PC-3 (cell line): ENCODE results near the gene ZNF3. TPM values are rescaled to one million over a fixed set of nuclear protein-coding genes. Genes with fewer than 3 reads are reported as not detected.

Source experiments
- ATAC-seq: fragments of 200-7000 bp; cut with Tn5 transposase; 2 replicates; pipeline ENCODE4 v1.9.1; 2020; ENCODE audit warnings: mild to moderate bottlenecking, moderate library complexity
- BruUV-seq: library from RNA; stranded (reverse); fragments of 400-500 nt; replicated peaks from 2 replicates; lab custom pipeline; 2021; lab: Mats Ljungman, UMichigan
- CTCF ChIA-PET: fragments of 300-600 bp; sonication (Branson Sonifier 250); formaldehyde crosslinking; loops from one replicate; lab custom pipeline; 2022; ENCODE audit warnings: antibody characterized with exemption; lab: Charles Lee
- POLR2A ChIA-PET: fragments of 300-600 bp; sonication (Branson Sonifier 250); formaldehyde crosslinking; loops from one replicate; lab custom pipeline; 2022; ENCODE audit warnings: antibody characterized with exemption; ENCODE audit not compliant: unreplicated experiment; lab: Charles Lee
- DNase-seq: peaks from one replicate; pipeline ENCODE4 v3.0.0-alpha.2; 2015
- H2AFZ ChIP-seq: fragments of 300-600 bp; sonication (generic); 2 replicates; pipeline ENCODE4 v1.6.0; 2016; ENCODE audit warnings: antibody characterized with exemption, low read length
- H3F3A ChIP-seq: fragments of 300-600 bp; sonication (generic); one replicate; pipeline ENCODE4 v1.6.0; 2017; ENCODE audit warnings: antibody characterized with exemption, low read length, control low read depth, mild to moderate bottlenecking; ENCODE audit not compliant: unreplicated experiment
- H3K27ac ChIP-seq: fragments of 300-600 bp; sonication (generic); 2 replicates; pipeline ENCODE4 v1.5.1; 2016; ENCODE audit warnings: mild to moderate bottlenecking, low read length
- H3K27me3 ChIP-seq: fragments of 300-600 bp; sonication (generic); 2 replicates; pipeline ENCODE4 v1.6.1; 2016; ENCODE audit warnings: low read length, mixed read lengths
- H3K36me3 ChIP-seq: fragments of 300-600 bp; sonication (generic); 2 replicates; pipeline ENCODE4 v1.6.1; 2016; ENCODE audit warnings: low read depth, mixed run types, low read length, mixed read lengths
- H3K4me1 ChIP-seq: fragments of 300-600 bp; sonication (generic); 2 replicates; pipeline ENCODE4 v1.5.1; 2016; ENCODE audit warnings: low read length; ENCODE audit not compliant: insufficient read depth
- H3K4me2 ChIP-seq: fragments of 300-600 bp; sonication (generic); 2 replicates; pipeline ENCODE4 v1.6.0; 2016; ENCODE audit warnings: low read length
- H3K4me3 ChIP-seq: fragments of 300-600 bp; sonication (generic); 2 replicates; pipeline ENCODE4 v1.5.1; 2016; ENCODE audit warnings: mild to moderate bottlenecking, low read length, mixed read lengths
- H3K79me2 ChIP-seq: fragments of 300-600 bp; sonication (generic); 2 replicates; pipeline ENCODE4 v1.6.1; 2017; ENCODE audit warnings: low read length, mixed read lengths
- H3K9ac ChIP-seq: fragments of 300-600 bp; sonication (generic); 2 replicates; pipeline ENCODE4 v1.6.0; 2016; ENCODE audit warnings: mild to moderate bottlenecking, low read length
- H3K9me2 ChIP-seq: fragments of 300-600 bp; sonication (generic); replicated peaks from 2 replicates; pipeline ENCODE4 v1.6.1; 2016; ENCODE audit warnings: mixed run types, low read length, mixed read lengths
- H3K9me3 ChIP-seq: fragments of 300-600 bp; sonication (generic); 2 replicates; pipeline ENCODE4 v1.6.1; 2016; ENCODE audit warnings: low read length, mixed read lengths
- H4K20me1 ChIP-seq: fragments of 300-600 bp; sonication (generic); 2 replicates; pipeline ENCODE4 v1.6.1; 2016; ENCODE audit warnings: low read length, mixed read lengths
- EZH2 ChIP-seq: fragments of 300-600 bp; sonication (generic); IDR thresholded peaks from one replicate; pipeline ENCODE4 v1.6.1; 2017; ENCODE audit warnings: antibody characterized with exemption, mild to moderate bottlenecking, low read length; ENCODE audit not compliant: unreplicated experiment
- EZH2phosphoT487 ChIP-seq: fragments of 300-600 bp; sonication (generic); IDR thresholded peaks from 2 replicates; pipeline ENCODE4 v1.6.1; 2018; ENCODE audit warnings: mild to moderate bottlenecking, antibody characterized with exemption, low read length, borderline replicate concordance
- intact Hi-C: fragments of 100-400 bp; cut with micrococcal nuclease; formaldehyde crosslinking; loops from 2 replicates; pipeline ENCODE4 v1.9.0; 2023
- total RNA-seq: library from RNA; depleted of rRNA; stranded (reverse); fragments of >200 nt; gene quantifications from 2 replicates; pipeline ENCODE4 v1.2.3, GENCODE V29; 2014
- TF ChIP-seq, protein P1 (sequence below): fragments of 300-600 bp; sonication (generic); conservative IDR thresholded peaks from 2 replicates; pipeline ENCODE4 v1.5.1; 2017; ENCODE audit warnings: antibody characterized with exemption, low read depth, mild to moderate bottlenecking, low read length

ZNF3 gene
- total RNA-seq, 1 experiment from 2014 or later, result 16.5 TPM

DNA sequence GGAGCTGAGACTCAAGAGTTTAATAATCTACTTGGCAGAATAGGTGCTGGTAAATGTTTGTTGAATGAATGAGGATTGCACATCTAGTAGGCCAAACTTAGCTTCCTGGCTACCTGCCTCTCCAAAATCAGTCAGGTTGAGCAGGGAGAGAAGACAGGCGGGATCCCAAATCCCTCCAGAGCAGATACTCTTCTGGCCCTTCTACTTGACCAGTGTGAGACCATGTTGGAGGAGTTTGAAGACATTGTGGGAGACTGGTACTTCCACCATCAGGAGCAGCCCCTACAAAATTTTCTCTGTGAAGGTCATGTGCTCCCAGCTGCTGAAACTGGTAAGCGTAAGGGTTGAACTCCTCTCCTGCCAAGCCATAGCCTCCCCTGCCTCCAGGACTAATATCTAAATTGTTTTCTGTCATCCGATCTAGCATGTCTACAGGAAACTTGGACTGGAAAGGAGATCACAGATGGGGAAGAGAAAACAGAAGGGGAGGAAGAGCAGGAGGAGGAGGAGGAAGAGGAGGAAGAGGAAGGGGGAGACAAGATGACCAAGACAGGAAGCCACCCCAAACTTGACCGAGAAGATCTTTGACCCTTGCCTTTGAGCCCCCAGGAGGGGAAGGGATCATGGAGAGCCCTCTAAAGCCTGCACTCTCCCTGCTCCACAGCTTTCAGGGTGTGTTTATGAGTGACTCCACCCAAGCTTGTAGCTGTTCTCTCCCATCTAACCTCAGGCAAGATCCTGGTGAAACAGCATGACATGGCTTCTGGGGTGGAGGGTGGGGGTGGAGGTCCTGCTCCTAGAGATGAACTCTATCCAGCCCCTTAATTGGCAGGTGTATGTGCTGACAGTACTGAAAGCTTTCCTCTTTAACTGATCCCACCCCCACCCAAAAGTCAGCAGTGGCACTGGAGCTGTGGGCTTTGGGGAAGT is 43.0 kb upstream of the ZNF3 start:
- TF ChIP-seq EZH2 (no peak), EZH2phosphoT487 (no peak)
- TF ChIP-seq, protein P1, sequence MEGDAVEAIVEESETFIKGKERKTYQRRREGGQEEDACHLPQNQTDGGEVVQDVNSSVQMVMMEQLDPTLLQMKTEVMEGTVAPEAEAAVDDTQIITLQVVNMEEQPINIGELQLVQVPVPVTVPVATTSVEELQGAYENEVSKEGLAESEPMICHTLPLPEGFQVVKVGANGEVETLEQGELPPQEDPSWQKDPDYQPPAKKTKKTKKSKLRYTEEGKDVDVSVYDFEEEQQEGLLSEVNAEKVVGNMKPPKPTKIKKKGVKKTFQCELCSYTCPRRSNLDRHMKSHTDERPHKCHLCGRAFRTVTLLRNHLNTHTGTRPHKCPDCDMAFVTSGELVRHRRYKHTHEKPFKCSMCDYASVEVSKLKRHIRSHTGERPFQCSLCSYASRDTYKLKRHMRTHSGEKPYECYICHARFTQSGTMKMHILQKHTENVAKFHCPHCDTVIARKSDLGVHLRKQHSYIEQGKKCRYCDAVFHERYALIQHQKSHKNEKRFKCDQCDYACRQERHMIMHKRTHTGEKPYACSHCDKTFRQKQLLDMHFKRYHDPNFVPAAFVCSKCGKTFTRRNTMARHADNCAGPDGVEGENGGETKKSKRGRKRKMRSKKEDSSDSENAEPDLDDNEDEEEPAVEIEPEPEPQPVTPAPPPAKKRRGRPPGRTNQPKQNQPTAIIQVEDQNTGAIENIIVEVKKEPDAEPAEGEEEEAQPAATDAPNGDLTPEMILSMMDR, result no peak
- Histone ChIP-seq H2AFZ (no peak overlapping the region), H3K4me1 (peaks cover 12% of the 10 kb centered on the region; the same call in 1 of the 2 replicates), H3K27me3 (no peaks in the 10 kb centered on the region), H3K9me3 (no peaks in the 10 kb centered on the region), H3K27ac (no peak overlapping the region), H4K20me1 (no peaks in the 10 kb centered on the region), H3K4me3 (no peak overlapping the region), H3K9me2 (no peaks in the 10 kb centered on the region), H3F3A (no peaks in the 10 kb centered on the region), H3K9ac (no peak overlapping the region), H3K4me2 (no peak overlapping the region), H3K79me2 (0 out of 2 replicates have a peak, but pooled peaks cover 10% of the 10 kb centered on the region), H3K36me3 (no peaks in the 10 kb centered on the region)
- DNase-seq (no peak), ATAC-seq (no peak)
- intact Hi-C loops, result loop anchor here (5.0 kb wide), 1 partner anchor 42 kb away; the partner anchor contains the start of gene ZNF3
- ChIA-PET POLR2A (no interaction called here), CTCF (no interaction called here)
- no TSS peak for BruUV-seq

DNA sequence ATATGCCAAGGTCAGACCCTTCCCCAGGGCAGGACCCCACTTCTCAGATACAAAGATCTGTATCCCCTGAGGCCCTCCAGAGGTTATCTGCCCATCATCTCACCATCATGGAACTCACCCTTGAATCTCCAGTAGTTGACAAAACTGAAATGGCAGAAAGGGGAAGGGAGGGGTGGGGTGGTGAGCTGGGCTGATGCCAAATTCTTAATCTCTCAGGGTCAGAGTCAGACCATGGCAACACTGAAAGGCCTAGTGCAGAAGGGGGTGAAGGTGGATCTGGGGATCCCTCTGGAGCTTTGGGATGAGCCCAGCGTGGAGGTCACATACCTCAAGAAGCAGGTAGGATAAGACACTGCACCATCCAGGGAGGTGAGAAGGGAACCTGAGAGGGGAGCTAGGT is 41.0 kb upstream of the ZNF3 start:
- H3K4me1 ChIP-seq, result peaks cover 13% of the 10 kb centered on the region; the same call in 1 of the 2 replicates
- BruUV-seq, result no TSS peak
- no peaks in the 10 kb centered on the region for H3F3A ChIP-seq
- no peaks in the 10 kb centered on the region for H3K9me2 ChIP-seq
- peaks cover 21% of the 10 kb centered on the region for H3K79me2 ChIP-seq
- DNase-seq (no peak), ATAC-seq (no peak)
- H3K27ac ChIP-seq, result no peak overlapping the region
- H3K27me3 ChIP-seq, result no peaks in the 10 kb centered on the region
- no peak overlapping the region for H3K4me3 ChIP-seq
- H3K9ac ChIP-seq, result no peak overlapping the region
- POLR2A ChIA-PET, result no interaction called here
- H4K20me1 ChIP-seq, result no peaks in the 10 kb centered on the region
- intact Hi-C loops, result no loop called here
- CTCF ChIA-PET, result no interaction called here
- TF ChIP-seq, protein P1, result no peak
- TF ChIP-seq EZH2 (no peak), EZH2phosphoT487 (no peak)
- no peak overlapping the region for H3K4me2 ChIP-seq
- H3K36me3 ChIP-seq, result no peaks in the 10 kb centered on the region
- H3K9me3 ChIP-seq, result no peaks in the 10 kb centered on the region
- no peak overlapping the region for H2AFZ ChIP-seq

DNA sequence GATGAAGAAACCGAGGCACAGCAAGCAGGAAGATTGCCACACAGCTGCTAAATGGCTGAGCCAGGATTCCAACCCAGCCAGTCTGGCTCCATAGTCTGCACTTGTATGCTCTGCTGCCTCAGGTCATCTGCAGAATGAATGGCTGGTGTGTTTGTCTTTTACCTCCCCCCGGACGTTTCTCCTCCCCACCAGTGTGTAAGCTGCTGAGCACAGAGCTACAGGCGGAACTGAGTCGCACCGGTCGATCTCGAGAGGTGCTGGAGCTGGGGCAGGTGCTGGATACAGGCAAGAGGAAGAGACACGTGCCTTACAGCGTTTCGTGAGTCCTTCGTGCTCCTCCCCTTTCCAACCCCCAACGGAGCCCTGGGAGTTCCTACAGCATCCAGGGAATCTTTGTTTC is 40.5 kb upstream of the ZNF3 start:
- H3F3A ChIP-seq, result no peaks in the 10 kb centered on the region
- H3K4me3 ChIP-seq, result no peak overlapping the region
- no peaks in the 10 kb centered on the region for H3K9me3 ChIP-seq
- no peak overlapping the region for H3K27ac ChIP-seq
- H3K4me1 ChIP-seq, result peaks cover 13% of the 10 kb centered on the region; the same call in 1 of the 2 replicates
- no peaks in the 10 kb centered on the region for H3K9me2 ChIP-seq
- H2AFZ ChIP-seq, result no peak overlapping the region
- H3K79me2 ChIP-seq, result peaks cover 21% of the 10 kb centered on the region
- DNase-seq (no peak), ATAC-seq (no peak)
- H3K4me2 ChIP-seq, result no peak overlapping the region
- ChIA-PET CTCF (no interaction called here), POLR2A (no interaction called here)
- TF ChIP-seq EZH2 (no peak), EZH2phosphoT487 (no peak)
- TF ChIP-seq, protein P1, result no peak
- BruUV-seq, result no TSS peak
- H4K20me1 ChIP-seq, result no peaks in the 10 kb centered on the region
- H3K36me3 ChIP-seq, result no peaks in the 10 kb centered on the region
- no peak overlapping the region for H3K9ac ChIP-seq
- no peaks in the 10 kb centered on the region for H3K27me3 ChIP-seq
- intact Hi-C loops, result no loop called here
